SKM-1 (cell line): Measurements from ENCODE around the gene UNC13C.

Experiments
- DNase-seq: peaks from one replicate; lab custom pipeline; 2025; ENCODE audit not compliant: unreplicated experiment; lab: John Stamatoyannopoulos, UW

The UNC13C gene

DNA sequence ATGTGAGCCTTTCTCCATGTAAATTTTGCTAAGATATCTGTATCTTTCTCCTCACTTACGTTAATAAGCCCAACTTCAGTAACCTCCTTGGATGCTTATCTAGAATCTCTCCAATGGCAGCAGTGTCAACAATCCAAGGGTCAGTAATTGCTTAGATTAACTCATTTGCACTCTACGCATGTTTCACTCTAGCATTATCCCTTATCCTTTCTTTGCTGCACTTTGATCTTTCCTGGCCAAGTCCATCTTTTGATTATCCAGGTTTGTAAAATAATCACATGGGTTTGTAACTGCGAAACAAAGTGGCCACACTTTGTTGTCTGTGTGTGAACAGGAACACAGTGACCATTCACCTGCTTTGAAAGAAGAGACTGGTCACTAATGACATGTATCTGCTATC lies 640.9 kb downstream of the UNC13C start:
- DNase-seq, result no peak

DNA sequence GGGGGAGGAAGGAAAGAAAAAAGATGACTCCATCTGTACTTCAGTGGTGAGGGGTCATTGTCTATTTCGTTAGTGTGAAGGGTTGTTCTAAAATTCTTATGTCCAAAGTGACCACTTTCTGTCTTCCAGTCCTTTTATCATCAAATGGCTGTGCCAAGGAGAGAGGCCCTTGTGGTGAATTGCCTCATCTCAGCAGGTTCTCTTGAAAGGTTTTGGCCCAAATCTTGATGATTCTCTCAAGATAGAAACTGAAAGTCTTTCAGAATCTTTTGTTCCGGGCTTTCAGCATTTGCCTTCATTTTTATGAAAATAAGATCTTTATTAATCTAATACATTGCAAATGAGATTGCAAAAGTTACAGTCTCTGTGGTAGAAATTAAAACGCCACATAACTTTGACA lies 642.7 kb downstream of the UNC13C start:
- DNase-seq, result no peak

DNA sequence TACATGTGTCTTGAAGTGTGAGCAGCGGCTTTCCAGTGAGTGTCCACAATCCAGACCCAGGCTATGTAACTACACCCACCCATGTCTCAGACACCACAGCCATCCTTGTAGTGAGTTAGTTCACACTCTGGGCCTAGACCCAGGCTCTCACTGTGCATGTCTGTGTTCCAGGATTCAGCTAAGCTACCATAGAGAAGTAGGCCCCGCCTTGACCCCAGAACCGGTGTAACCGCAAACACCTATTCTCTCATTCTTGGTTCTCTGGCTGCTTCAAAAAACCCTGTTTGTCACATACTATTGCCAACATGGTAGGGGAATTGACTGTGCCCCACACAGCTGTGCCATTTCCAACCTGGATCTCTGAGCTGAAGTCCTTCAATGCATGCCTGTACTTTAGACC lies 657.9 kb downstream of the UNC13C start:
- no peak for DNase-seq

DNA sequence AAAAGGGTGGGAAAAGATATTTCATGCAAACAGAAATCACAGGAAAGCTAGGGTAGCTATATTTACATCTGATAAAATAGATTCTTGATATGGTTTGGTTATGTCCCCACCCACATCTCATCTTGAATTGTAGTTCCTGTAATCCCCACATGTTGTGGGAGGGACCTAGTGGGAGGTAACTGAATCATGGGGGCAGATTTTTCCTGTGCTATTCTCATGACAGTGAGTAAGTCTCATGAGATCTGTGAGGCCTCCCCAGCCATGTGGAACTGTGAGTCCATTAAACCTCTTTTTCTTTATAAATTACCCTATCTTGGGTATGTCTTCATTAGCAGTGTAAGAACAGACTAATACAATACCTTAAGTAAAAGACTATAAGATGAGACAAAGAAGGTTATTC lies 660.4 kb downstream of the UNC13C start:
- DNase-seq, result no peak

DNA sequence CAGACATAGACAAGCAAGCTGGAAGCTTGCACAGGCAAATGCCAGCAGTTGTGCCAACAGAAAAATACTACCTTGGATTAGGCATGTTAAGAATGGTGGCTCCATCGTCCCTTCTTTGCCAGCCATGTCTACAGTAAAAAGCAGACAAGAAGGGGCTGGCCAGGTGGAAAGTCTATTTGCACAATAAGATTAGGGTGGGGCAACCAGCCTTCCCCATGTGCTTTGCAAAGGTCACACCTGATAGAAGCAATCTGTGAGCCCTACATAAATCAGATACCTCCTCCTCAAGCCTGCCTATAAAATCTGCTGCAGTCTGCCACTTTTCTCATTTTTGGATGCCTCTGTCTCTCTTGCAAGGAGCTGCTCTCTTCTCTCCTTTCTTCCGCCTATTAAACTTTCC lies 662.6 kb downstream of the UNC13C start:
- no peak for DNase-seq

DNA sequence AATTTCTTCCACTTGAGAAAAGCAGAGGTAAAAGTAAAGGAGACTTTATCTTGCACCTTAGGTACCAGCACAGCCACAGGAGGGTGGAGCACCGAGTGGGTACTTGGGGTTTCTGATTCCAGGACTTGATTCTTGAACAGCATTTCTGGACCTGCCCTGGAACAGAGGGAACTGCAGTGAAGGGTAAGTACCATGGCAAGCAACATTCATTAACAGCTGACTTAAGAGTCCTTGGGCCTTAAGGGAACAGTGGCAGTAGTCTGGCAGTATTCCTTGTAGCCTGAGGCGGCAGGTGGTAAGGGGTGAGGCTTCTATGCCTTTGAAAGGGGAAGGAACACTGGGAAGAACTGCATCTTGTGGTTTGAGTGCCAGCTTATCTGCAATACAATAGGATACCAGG lies 666.6 kb downstream of the UNC13C start:
- no peak for DNase-seq

DNA sequence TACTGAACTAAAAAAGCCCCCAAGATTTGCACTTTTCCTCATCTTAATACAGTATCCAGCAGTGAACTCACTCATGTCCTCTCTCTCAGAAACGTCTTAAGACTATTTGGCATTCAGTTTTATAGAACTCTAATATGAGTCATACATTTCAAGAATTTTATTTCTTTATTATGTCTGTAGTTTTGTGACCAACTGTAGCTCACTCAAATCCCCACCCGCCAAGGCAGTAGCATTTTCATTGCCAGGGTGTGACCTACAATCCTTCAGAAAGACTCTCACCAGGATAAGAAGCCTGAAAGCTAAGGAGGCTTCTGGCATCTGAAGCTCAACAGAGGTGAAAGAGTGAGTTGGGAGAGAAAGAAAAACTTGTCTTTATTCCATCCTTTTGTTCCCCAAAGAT lies 681.4 kb downstream of the UNC13C start:
- no peak for DNase-seq

DNA sequence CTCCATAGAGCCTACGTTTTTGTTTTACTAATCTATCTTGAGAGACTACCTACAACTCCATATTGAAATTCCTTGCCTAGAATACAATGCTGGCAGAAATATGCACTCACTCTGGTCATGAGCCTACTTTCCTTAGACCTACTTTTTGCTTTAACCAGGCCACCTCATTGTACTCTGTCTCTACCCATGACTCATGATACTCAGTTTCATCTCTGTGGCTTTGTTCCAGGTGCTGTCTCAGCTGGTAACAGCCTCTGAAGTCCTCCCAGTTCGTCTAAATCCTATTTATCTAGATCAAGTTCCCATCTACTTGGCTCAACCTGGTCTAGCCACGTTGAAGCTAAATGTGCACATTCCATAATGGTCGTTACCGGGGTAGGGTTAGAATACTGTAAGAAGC lies 682.1 kb downstream of the UNC13C start:
- no peak for DNase-seq

DNA sequence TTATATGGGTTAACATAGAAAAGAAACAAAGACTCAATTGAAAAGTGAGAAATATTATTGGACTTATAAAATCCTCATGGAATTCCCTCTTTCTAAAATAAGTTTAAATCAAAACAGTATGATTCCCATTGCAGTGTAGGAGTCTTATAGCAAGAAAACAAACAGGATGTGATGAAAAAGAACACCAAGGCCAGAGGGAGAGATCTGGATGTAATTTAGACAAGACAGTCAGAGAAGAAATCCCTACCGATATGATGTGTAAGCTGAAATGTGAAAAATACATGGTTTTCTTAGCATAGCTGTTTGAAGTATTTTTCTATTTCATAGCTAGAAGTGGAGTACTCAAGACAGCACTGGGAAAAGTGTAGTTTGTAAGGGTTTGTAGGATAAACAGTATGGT lies 697.0 kb downstream of the UNC13C start:
- no peak for DNase-seq

DNA sequence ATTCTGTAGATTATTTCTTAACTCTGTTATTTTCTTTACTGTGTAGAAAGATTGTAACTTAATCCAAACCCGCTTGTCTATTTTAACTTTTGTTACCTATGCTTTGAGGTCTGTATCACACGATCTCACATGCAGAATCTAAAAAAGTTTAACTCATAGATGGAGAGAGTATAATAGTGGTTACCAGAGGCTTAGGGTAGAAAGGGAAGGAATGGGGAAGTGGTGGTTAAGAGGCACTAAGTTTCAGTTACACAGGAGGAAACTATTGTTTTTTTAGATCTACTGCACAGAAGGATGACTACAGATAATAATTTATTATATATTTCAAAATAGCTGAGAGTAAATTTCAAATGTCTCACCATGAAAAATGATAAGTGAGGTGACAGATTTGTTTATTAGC lies 703.3 kb downstream of the UNC13C start:
- peak; percentile 64 for DNase-seq
